Thymus (tissue), 11 donors: ENCODE results near the gene PAX7. TPM values are rescaled to one million over a fixed set of nuclear protein-coding genes. Genes with fewer than 3 reads are reported as not detected.

Experiments used
- DNase-seq, 9 donors: peaks; one replicate each; pipeline ENCODE4 v3.0.0-alpha.2; 2013; ENCODE audit warnings: low spot score in 9 of 9, low read depth in 6 of 9, missing footprints in 1 of 9
- H3K27ac ChIP-seq, 2 donors: one replicate each; pipeline ENCODE4 v1.5.1; 2013; ENCODE audit warnings: control low read depth in 1 of 2, low read depth in 1 of 2, low read length in 1 of 2, mild to moderate bottlenecking in 1 of 2, moderate library complexity in 1 of 2
- H3K27me3 ChIP-seq, 2 donors: one replicate each; pipeline ENCODE4 v1.5.1; 2013; ENCODE audit warnings: low read length in 1 of 2; ENCODE audit not compliant: control insufficient read depth in 2 of 2, insufficient read depth in 1 of 2
- H3K36me3 ChIP-seq, 2 donors: one replicate each; pipeline ENCODE4 v1.5.1; 2013; ENCODE audit warnings: low read length in 1 of 2, mild to moderate bottlenecking in 1 of 2, moderate library complexity in 1 of 2; ENCODE audit not compliant: control insufficient read depth in 2 of 2, insufficient read depth in 2 of 2
- H3K4me1 ChIP-seq, 2 donors: one replicate each; pipeline ENCODE4 v1.5.1; 2013; ENCODE audit warnings: low read length in 2 of 2; ENCODE audit not compliant: control insufficient read depth in 2 of 2, insufficient read depth in 2 of 2
- H3K4me3 ChIP-seq, 2 donors: one replicate each; pipeline ENCODE4 v1.5.1; 2013; ENCODE audit warnings: low read length in 2 of 2, control low read depth in 1 of 2, mild to moderate bottlenecking in 1 of 2
- H3K9me3 ChIP-seq, 2 donors: one replicate each; pipeline ENCODE4 v1.5.1; 2013; ENCODE audit warnings: low read length in 1 of 2, mild to moderate bottlenecking in 1 of 2; ENCODE audit not compliant: control insufficient read depth in 2 of 2, insufficient read depth in 1 of 2
- WGBS: extraction: QIAGEN DNeasy Blood & Tissue Kit; methylation state at CpG from one replicate; pipeline ENCODE4 v1.1.7; 2013; 5-methylcytosine and 5-hydroxymethylcytosine counted together
- polyA plus RNA-seq: library from polyadenylated mRNA; stranded (reverse); fragments of 200-250 nt; gene quantifications from one replicate; pipeline ENCODE4 v1.2.3, GENCODE V29; 2013
- total RNA-seq: library from RNA; stranded (reverse); fragments of 120-200 nt; gene quantifications from one replicate; pipeline ENCODE4 v1.2.4, GENCODE V29; 2013
- donor health status: healthy.

The PAX7 gene
- total and polyA plus RNA-seq, 2 donors, result 0.05 to 0.11 TPM

- no peaks in the 10 kb centered on the region for H3K4me1 ChIP-seq
- H3K9me3 ChIP-seq, result no peaks in the 10 kb centered on the region
- no peaks in the 10 kb centered on the region for H3K36me3 ChIP-seq
- no peak overlapping the region for H3K4me3 ChIP-seq
- H3K27me3 ChIP-seq, result peaks cover 4 to 32% of the 10 kb centered on the region in 2 donors
- 76% methylated on average over 7 of the region's 7 CpGs for WGBS
- H3K27ac ChIP-seq, result no peak overlapping the region
- DNase-seq, result no peak
Measured at GRCh38 chr1:18734461-18735223, 104.0 kb downstream of the PAX7 start.

GRCh38 chr1:18735224-18735997, 104.8 kb downstream of the PAX7 start:
- WGBS, result 91% methylated on average over 22 of the region's 22 CpGs
- no peak overlapping the region for H3K27ac ChIP-seq
- no peak overlapping the region for H3K4me3 ChIP-seq
- no peaks in the 10 kb centered on the region for H3K9me3 ChIP-seq
- H3K36me3 ChIP-seq, result no peaks in the 10 kb centered on the region
- H3K4me1 ChIP-seq, result no peaks in the 10 kb centered on the region
- H3K27me3 ChIP-seq, result peaks cover 4 to 30% of the 10 kb centered on the region in 2 donors
- DNase-seq, result no peak

- Histone ChIP-seq H3K9me3 (no peaks in the 10 kb centered on the region), H3K27ac (no peak overlapping the region), H3K36me3 (no peaks in the 10 kb centered on the region), H3K4me3 (no peak overlapping the region), H3K27me3 (peaks cover 0 to 18% of the 10 kb centered on the region in 2 donors), H3K4me1 (no peaks in the 10 kb centered on the region)
- 78% methylated on average over 6 of the region's 6 CpGs for WGBS
- DNase-seq, result no peak
Measured at GRCh38 chr1:18736958-18737357, 106.3 kb downstream of the PAX7 start.

GRCh38 chr1:18738126-18738525, 107.5 kb downstream of the PAX7 start:
- Histone ChIP-seq H3K36me3 (no peaks in the 10 kb centered on the region), H3K27ac (no peak overlapping the region), H3K27me3 (peaks cover 0 to 13% of the 10 kb centered on the region in 2 donors), H3K4me1 (no peaks in the 10 kb centered on the region), H3K4me3 (no peak overlapping the region), H3K9me3 (no peaks in the 10 kb centered on the region)
- 63% methylated on average over 11 of the region's 11 CpGs for WGBS
- DNase-seq, result no peak

- no peak for DNase-seq
- Histone ChIP-seq H3K4me3 (no peak overlapping the region), H3K4me1 (no peaks in the 10 kb centered on the region), H3K27me3 (peaks cover 0 to 10% of the 10 kb centered on the region in 2 donors), H3K9me3 (no peaks in the 10 kb centered on the region), H3K36me3 (no peaks in the 10 kb centered on the region), H3K27ac (no peak overlapping the region)
- WGBS, result 90% methylated on average over 3 of the region's 3 CpGs
Measured at GRCh38 chr1:18738617-18739016, 108.0 kb downstream of the PAX7 start.

GRCh38 chr1:18739408-18739807, 108.8 kb downstream of the PAX7 start:
- no peak for DNase-seq
- Histone ChIP-seq H3K4me1 (no peaks in the 10 kb centered on the region), H3K36me3 (no peaks in the 10 kb centered on the region), H3K9me3 (no peaks in the 10 kb centered on the region), H3K27ac (no peak overlapping the region), H3K27me3 (peaks cover 0 to 6% of the 10 kb centered on the region in 2 donors), H3K4me3 (no peak overlapping the region)
- 87% methylated on average over 6 of the region's 6 CpGs for WGBS

GRCh38 chr1:18739897-18740296, 109.3 kb downstream of the PAX7 start:
- Histone ChIP-seq H3K4me1 (no peaks in the 10 kb centered on the region), H3K27me3 (peaks cover 0 to 6% of the 10 kb centered on the region in 2 donors), H3K27ac (no peak overlapping the region), H3K4me3 (no peak overlapping the region), H3K36me3 (no peaks in the 10 kb centered on the region), H3K9me3 (no peaks in the 10 kb centered on the region)
- WGBS, result 89% methylated on average over 15 of the region's 15 CpGs
- DNase-seq, result no peak

- H3K4me1 ChIP-seq, result no peaks in the 10 kb centered on the region
- no peaks in the 10 kb centered on the region for H3K36me3 ChIP-seq
- no peaks in the 10 kb centered on the region for H3K9me3 ChIP-seq
- no peak overlapping the region for H3K4me3 ChIP-seq
- DNase-seq, result no peak
- H3K27me3 ChIP-seq, result peaks cover 0 to 4% of the 10 kb centered on the region in 2 donors
- WGBS, result 88% methylated on average over 1 of the region's 1 CpG
- H3K27ac ChIP-seq, result no peak overlapping the region
Measured at GRCh38 chr1:18740617-18741016, 110.0 kb downstream of the PAX7 start.

GRCh38 chr1:18743233-18743632, 112.6 kb downstream of the PAX7 start:
- no peak for DNase-seq
- Histone ChIP-seq H3K36me3 (no peaks in the 10 kb centered on the region), H3K27me3 (peaks cover 0 to 3% of the 10 kb centered on the region in 2 donors), H3K4me3 (no peak overlapping the region), H3K4me1 (no peaks in the 10 kb centered on the region), H3K27ac (no peak overlapping the region), H3K9me3 (no peaks in the 10 kb centered on the region)
- 33% methylated on average over 7 of the region's 7 CpGs for WGBS
